ENCODE measurements around the gene PSMD13.
"Not testable (repeated sequence)": the region's sequence is repeated elsewhere in the genome, so short reads cannot be mapped to it uniquely, and the experiment has no call there.

PSMD13 gene

DNA sequence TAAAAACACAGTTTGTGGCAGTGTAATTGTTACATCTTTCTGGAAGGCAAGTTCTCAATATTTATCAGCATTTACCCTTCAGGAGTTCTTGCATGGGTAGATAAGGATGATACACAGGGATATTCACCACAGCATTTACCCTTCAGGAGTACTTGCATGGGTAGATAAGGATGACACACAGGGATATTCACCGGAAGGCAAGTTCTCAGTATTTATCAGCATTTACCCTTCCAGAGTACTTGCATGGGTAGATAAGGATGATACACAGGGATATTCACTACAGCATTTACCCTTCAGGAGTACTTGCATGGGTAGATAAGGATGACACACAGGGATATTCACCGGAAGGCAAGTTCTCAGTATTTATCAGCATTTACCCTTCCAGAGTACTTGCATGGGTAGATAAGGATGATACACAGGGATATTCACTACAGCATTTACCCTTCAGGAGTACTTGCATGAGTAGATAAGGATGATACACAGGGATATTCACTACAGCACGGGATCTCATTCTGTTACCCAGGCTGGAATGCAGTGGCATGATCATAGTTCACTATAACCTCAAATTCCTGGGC lies 16.0 kb upstream of the PSMD13 start:
- DNase-seq = not testable (repeated sequence)

DNA sequence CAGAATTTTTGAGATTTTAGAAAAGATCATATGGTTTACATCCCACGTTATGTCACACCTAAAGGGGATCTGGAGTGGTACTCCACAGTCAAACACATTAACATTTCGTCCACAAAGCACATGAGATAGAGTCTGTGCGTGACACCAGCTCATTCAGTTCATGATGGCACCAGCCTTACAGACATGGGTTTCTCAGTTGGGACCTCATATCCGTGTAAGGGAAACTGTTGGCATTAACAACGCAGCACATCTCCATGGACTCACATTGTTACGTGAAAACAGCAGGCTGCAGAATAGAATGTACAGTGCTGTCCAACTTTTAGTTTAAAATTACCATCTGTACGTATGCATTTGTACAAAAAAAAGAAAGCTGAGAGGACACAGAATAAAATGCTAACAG lies 15.2 kb upstream of the PSMD13 start:
- DNase-seq = no peak

DNA sequence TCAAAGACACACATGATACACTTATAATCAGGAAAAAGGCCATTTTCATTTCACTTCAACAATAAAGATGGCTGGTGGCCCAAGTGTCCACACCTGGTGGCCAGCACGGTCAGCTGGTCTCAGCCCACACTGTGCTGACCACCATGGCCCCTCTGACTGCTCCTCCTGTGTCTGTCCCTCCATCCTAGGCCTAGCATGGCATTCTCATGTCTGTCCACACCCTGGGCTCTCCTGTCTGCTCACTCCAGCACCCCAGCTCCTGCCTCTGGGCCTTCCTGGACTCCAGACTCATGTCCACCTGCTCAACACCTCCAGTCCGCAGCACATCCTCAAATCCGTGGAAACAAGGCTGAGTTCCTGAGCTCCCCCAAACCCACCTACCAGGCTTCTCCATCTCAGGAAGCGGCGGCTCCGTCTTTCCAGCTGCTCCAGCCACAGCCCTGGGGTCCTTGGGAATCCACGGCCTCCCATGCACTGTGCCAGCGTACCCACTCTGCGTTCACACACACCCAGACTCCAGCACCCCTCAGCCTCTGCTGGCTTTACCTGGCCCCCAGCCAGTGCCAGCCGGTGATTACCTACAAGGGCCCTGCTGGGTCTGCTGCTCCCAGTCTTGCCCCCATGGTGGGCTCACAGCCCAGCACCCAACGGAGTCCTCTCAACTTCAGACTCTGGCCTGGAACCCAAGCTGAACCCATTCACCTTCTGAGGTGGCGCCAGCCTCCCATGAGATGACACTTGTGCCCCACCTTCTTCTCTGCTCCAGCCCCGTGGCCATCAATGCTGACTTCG lies 14.6 kb upstream of the PSMD13 start:
- no peak for DNase-seq

DNA sequence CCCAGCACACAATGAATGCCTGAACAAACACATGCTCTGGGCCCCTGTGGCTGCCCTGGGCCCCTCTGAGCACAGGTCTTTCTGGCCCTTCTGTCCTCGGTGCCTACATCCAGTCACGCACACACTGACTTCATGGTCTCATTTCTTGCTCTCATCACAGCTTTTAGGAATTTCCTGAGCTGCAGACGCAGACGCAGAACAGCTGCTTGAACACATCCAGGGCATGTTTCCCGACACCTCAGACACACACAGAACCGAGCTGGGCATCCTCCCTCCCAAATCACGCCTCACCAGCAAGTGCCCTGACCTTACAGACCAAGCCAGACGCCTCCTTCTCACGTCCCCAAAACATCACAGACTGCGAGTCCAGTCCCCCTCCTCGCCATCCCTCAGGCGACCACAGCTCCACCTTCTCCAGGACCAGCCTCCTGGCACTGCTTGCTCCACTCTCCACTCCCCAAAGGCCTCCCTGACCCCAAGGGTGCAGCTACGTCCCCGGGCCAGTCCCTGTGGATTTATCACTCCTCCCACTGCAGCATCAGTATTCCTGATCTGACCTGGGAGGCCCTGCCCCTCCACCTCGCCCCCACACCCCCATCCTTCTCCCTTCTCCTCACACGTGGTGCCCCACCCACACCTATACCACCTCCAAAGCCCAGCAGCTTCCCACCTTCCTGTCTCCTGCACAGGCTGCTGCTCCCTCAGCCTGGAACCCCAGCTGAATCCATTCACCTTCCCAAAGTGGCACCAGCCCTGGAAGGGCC lies 13.6 kb upstream of the PSMD13 start:
- no peak for DNase-seq

DNA sequence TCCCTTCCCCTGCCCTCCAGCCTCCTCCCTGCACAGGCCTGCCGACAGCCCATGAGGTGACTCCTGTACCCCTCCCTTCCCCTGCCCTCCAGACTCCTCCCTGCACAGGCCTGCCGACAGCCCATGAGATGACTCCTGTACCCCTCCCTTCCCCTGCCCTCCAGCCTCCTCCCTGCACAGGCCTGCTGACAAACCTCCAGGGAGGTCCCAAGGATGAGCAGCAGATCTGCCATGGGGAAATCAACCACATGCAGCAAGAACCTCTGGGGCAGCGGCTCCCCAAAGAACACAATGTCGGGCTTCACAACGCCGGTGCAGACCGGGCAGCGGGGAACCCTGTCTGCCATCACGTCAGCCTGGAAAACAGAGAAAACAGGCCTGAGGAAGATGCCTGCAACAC lies 12.9 kb upstream of the PSMD13 start:
- DNase-seq = no peak

DNA sequence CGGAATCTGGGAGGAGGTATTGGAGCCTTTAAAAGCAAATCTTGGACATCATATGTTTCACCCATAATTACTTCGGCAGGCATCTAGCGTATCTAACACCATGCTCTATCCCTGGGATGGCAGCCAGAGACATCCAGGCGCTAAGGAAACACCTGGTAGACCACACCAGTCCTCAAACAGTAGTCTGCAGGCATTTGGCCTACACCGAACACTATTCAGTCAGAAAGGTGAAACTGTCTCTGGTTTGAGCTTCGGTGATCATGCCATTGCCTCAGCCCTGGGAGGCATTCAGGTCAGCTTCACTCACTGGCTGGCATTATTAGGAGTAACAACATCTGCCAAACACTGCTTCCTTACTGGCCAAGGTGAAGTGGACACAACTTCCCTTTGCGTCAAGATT lies 12.4 kb upstream of the PSMD13 start:
- no peak for DNase-seq

DNA sequence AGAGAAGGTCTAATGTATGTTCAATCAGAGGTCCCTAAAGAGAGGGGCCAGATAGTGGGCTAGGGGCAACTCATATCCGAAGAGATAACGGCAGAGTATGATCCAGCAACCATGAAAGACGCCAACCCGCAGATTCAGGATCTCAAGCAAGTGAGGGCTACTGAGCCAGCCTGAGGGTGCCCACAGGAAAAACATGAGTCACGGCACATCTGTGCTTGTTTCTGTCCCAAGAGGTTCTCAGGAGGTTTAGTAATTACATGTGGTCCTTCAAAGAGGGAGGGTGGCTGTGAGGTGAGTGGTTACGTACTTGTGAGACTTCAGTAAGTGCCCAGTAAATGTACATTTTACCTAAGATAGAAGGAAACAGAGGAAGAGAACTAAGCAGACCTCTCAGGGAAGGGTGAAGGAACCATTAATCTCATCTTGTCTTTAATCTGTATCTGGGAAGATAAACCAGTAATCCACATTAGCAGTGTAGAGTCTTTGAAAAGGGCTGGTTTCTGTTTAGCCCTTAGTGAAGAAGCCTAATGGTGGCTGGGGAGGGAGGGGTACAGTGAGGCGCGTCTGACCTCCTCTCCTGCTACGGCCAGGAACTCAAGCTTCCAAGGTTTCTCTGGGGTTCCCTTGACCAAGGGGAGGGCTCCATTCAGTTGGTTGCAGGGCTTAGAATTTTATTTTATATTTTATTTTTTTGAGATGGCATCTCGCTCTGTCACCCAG lies 10.9 kb upstream of the PSMD13 start:
- no peak for DNase-seq

DNA sequence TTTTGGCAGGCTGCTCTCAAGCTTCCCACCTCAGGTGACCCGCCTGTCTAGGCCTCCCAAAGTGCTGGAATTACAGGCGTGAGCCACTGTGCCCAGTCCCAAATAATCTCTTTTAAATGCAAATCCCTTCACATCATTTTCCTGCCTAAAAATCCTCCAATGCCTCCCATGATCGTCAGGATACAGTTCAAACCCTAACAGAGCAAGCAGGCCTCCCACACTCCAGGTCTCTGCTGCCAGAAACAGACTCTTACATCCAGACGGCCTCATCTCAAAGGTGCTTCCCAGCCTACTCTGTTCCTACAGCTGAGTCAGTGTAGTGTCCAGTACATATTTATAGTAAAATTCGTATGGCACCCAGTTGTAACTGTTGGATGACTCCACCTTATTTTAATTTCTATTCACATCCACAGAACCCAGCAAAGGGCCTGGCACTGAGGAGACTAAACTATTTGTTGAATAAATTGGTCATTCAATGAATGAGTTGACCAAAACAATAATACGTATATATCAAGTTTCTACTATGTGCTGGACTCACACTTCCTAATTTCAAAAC lies 8.9 kb upstream of the PSMD13 start:
- no peak for DNase-seq

DNA sequence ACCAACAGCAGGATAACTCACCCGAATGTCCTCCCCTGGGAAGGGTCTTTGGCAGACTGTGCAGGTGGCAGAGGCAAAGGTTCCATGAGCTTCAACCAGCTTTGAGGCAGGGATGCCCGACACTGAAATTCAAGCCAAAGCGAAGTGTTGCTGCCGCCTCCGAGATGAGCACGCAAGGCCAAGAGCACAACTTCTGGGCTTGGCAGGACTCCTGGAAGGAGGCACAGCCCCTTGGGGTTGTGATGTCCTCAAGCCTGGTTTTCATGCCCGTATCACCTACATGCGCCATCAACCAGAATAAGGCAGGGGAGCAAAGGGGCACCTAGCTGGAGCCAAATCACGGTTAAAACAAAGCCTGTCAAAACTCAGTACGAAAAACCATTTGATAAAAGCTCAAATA lies 6.3 kb upstream of the PSMD13 start:
- DNase-seq = no peak

DNA sequence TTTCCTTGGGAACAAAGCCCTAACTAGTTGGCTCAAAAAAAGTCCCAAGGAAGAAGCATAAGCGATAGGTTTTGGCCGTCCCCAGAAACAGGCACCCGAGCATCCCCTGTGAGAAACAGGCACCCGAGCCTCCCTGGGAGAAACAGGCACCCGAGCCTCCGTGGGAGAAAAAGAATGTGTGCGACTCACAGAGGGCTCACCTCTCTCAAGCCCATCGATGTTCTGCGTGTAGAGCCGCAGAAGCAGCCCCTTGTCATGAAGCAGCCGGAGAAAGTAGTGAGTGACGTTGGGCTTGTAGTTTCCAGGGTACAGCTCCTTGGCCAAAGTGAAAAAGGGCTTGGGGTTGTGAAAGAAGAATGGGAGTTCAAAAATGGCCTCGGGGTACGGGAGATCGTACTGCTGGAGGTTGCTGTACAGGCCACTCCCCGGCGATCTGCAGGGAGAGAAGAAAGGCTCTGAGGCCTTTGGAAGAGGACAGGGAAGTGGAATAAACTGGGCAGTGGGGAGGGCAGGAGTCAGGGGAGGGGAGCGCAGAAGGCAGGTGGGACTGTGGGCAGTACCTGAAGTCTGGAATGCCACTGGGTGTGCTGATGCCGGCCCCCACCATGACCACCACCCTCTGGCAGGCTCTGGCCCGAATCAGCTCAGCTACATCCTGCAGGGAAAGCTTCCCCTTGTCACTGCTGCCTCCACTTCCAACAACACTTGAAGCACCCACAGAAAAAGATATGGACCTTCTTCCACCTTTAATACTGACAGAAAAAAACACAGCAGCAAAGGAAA lies 3.8 kb upstream of the PSMD13 start:
- DNase-seq = no peak

DNA sequence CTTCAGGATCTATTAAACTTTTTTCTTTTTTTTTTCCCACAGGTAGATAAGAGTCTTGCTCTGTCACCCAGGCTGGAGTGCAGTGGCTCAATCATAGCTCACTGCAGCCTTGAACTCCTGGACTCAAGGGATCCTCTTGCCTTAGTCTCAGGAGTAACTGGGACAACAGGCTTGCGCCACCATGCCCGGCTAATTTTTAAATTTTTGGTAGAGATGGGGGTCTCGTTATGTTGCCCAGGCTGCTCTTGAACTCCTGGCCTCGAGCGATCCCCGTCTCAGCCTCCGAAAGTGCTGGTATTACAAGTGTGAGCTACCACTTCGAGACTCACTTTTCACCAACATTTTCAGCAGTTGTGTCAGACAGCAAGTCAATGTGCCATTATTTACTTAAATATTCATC lies 1.6 kb upstream of the PSMD13 start:
- DNase-seq = no peak

DNA sequence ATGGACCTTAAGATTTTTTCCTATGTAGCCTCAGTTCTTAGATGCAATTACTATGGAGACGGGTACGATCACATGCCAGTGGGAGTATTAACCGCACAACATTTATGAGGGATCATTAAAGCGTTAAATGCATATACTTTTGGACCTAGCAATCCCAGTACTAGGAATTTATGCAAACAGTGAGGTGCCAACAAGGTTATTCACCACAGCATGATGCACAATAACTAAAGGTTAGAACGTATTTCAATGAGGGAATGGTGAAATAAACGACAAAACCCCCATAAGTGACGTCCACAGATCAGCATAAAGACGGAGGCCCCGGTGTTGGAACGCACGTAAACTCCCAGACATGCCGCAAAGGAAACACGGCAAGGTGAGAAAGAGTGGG lies 1.2 kb upstream of the PSMD13 start:
- no peak for DNase-seq

DNA sequence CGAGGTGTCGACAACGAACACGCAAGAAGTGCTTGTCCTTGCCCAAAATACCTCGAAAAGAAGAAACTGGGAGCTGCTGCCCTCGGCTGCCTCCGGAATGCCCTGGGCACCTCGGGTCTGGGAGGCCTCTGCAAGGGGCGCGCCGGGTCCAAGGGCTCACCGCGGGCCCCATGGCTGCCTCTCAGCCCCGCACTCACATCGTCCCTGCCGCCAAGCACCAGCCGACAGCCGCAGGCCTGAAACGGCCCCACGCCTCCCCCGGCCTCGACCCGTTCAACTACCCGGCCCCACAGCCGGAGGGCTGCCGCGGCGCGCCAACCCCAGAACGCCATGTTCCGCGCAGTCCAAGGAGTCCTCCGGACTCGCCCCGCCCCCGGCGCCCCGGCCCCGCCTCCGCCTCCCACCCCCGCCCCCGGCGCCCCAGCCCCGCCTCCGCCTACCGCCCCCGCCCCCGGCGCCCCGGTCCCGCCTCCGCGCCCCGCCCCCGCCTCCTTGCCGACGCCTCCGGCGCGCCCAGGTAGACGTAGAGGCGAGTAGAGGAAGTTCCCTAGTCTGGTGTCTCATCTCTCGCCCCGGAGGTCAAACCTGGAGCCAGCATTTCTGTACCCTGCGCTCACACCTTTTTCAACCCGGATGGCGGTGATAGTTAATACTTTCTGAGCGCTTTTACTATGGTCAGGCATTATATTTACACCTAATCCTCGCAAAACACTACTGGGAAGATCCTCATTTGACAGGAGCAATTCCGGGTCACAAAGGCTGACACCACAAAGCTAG lies 591 bp upstream of the PSMD13 start, which contains the start of gene SIRT3:
TSS of gene SIRT3 (minus strand) at position 346 of the 777 bp plus-strand sequence. CDS start at position 332, 14 bp downstream.
- DNase-seq = peak; percentile 92

DNA sequence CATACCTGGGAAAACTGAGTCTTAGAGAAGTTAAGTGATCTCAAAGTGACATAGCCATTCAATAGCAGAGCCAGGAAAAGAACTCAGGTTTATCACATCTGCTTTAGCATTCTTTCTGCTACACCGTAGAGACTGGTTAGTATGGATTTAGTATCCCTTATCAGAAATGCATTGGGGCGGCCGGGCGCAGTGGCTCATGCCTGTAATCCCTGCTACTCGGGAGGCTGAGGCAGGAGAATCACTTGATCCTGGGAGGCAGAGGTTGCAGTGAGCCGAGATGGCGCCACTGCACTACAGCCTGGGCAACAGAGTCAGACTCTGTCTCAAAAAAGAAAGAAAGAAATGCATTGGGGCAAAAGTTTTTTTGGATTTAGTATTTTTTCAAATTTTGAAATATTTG lies 1.6 kb downstream of the PSMD13 start:
- not testable (repeated sequence) for DNase-seq

DNA sequence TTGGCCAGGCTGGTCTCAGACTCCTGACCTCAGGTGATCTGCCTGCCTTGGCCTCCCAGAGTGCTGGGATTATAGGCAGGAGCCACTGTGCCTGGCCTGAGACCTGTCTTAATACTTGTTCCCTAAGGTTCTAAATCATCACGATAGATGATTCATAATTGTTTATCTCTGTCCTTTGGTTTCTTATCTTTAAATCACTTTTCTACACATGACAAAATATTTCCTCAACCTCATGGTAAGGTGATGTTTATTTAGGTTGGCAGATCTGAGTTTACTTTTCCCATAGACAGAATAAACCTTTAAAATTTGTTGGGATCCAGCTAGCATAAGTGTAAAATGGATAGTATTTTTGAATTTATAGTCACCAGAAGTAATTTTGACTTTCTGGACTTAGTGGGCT lies 3.5 kb downstream of the PSMD13 start:
- no peak for DNase-seq

DNA sequence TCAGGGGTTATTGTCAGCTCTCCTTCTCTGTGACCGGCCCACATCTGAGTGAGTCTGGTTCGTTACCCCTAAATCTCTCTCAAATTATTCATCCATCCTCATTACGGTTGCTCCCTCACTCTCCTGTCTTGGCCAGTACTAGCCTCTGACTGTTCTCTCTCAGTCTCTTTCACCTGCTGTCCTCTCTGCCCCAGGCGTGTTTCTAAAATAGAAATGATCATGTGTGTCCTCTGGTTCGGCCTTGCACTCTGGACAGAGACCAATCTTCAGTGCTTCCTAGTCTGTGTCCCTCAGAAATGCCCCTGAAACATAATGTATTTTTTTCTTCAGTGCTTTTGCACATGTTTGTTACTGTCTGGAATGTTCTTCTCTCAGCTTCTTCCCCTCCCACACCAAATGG lies 4.9 kb downstream of the PSMD13 start:
- DNase-seq = no peak

DNA sequence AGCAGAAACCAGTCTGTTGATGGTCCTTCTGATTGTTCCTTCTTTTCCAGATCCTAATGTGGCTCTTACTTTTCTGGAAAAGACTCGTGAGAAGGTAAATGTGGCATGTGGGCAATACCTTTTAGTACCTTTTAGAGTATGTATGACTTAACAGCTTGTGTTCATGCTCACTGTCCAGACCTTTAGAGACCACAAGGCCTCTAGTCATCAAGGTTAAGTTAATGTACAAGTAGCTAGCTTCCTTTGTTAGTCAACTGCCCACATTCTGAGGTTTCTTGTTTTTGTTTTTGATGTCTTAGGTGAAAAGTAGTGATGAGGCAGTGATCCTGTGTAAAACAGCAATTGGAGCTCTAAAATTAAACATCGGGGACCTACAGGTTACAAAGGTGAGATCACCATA lies 7.6 kb downstream of the PSMD13 start:
- no peak for DNase-seq

DNA sequence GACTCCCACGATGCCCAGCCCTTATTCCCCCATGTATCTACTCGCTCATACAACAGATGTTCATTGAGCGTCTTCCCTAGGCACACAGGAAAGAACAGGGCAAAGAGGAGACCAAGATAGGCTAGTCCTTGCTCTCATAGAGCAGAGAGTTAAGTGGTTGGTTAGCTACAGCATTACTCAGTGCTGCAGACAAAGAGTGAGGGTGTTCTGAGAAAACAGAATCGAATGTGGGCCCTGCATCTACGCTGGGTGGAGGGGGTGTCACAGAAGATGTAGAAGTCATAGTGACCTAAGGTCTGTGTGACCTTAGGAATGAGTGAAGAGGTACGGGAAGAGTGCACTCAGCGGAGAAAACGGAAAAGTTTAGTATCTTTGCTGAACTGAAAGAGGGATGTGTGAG lies 12.3 kb downstream of the PSMD13 start:
- no peak for DNase-seq

DNA sequence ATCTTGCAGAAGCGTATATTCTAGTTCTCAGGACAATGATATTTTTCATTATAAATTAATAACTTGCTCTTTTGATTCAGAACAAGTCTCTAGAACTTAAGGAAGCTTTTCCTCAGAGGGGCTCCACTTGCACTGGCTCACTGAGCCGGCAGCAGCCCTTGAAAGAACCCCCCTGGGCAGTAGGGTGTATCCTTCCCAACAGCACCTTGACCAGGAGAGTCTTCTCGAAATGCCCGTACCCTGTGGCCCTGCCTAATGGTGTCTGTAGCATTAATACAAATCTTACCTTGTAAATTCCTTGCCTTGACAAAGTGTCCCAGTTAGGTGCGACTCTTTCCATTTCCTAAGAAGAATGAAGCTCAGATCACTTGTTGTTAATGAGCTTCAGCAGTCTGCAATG lies 13.5 kb downstream of the PSMD13 start:
- no peak for DNase-seq

DNA sequence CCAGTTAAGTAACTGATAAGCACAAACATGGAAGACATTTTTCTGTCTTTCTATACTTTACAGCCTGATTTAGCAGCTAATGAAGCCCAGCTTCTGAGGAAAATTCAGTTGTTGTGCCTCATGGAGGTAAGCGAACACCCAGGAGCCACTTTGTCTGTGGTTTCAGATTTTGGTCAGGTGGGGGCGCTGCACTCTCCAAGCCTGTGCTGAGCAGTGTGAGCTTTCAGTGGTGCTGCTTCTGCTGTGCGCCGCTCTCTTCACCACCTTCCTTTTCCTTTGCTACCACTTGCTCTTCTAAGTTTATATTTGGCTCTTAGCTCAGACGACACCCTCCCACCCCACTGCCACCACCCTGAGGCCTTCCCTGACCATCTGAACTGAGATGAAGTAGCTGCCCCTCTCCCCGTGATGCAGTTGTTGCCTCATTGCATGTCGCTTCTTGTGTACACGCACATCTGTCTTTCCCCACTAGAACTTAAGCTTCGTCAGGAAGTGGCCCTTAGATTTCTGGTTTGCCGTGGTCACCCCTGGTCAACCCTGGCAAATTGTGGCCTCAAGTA lies 14.0 kb downstream of the PSMD13 start:
- peak; percentile 49 for DNase-seq

DNA sequence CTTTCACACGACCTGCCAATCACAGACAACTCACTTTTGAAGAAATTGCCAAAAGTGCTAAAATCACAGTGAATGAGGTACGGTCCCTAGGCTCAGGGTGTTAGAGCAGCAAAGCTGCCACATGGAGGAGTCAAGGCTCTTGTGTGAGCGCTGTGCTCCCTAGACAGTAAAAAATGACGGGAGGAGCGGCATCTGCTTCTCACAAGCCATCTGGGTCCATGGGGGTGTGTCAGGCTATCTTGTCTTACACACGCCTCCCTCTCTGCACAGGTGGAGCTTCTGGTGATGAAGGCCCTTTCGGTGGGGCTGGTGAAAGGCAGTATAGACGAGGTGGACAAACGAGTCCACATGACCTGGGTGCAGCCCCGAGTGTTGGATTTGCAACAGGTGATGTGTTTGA lies 14.8 kb downstream of the PSMD13 start:
- DNase-seq = no peak

Data from NCI-H2227 treated with DMSO at 0.1 percent for 48 hours (cell line).